Body of pancreas (tissue), 4 donors: Measurements from ENCODE around the gene RHOBTB3. TPM values are rescaled to one million over a fixed set of nuclear protein-coding genes. Genes with fewer than 3 reads are reported as not detected.

Experiments used
- ATAC-seq: fragments of 150-250 bp; one replicate; pipeline ENCODE4 v1.9.1; 2016
- DNase-seq, 4 donors: peaks; one replicate each; pipeline ENCODE4 v3.0.0-alpha.2; 2019
- H3K27ac ChIP-seq, 4 donors: fragments of 200-600 bp; sonication (generic); 1 replicate in 3 of 4; 2 replicates in 1 of 4; pipeline versions ENCODE4 v1.5.1 to v1.6.1; 2016 to 2019; ENCODE audit warnings: mild to moderate bottlenecking in 1 of 4, mixed read lengths in 1 of 4, moderate library complexity in 1 of 4
- H3K27me3 ChIP-seq, 2 donors: fragments of 200-600 bp; sonication (generic); one replicate each; pipeline ENCODE4 v1.6.0; 2016; ENCODE audit warnings: mild to moderate bottlenecking in 1 of 2
- H3K36me3 ChIP-seq, 2 donors: fragments of 200-600 bp; sonication (generic); replicated peaks in 1 of 2; 2 replicates each; pipeline ENCODE4 v1.5.1; 2016; ENCODE audit warnings: low read depth in 2 of 2; ENCODE audit not compliant: insufficient read depth in 1 of 2
- H3K4me1 ChIP-seq: fragments of 200-600 bp; sonication (generic); one replicate; pipeline ENCODE4 v1.6.0; 2016
- H3K4me3 ChIP-seq, 2 donors: fragments of 200-600 bp; sonication (generic); 1 replicate in 1 of 2; 2 replicates in 1 of 2; pipeline ENCODE4 v1.5.1; 2016 to 2019
- H3K9me3 ChIP-seq, 3 donors: fragments of 200-600 bp; sonication (generic); 1 replicate in 2 of 3; 2 replicates in 1 of 3; pipeline ENCODE4 v1.5.1; 2016
- POLR2A ChIP-seq, 3 donors: fragments of 450-650 bp; IDR thresholded peaks; one replicate each; pipeline ENCODE4 v1.6.1; 2016; ENCODE audit warnings: antibody characterized with exemption in 3 of 3, mild to moderate bottlenecking in 2 of 3
- WGBS, 2 donors: methylation state at CpG; one replicate each; pipeline ENCODE4 v1.1.5; 2017; 5-methylcytosine and 5-hydroxymethylcytosine counted together
- intact Hi-C: fragments of 100-400 bp; cut with DNase I; formaldehyde crosslinking; loops from one replicate; pipeline ENCODE4 v1.15.1; 2023
- total RNA-seq, 2 donors: library from RNA; depleted of rRNA; stranded (reverse); fragments of >200 nt; gene quantifications; one replicate each; pipeline ENCODE4 v1.1.0, GENCODE V29; 2016
- TF ChIP-seq, protein P1 (sequence below), 7 experiments: fragments of 450-650 bp in 4 of 7; fragments of 200-600 bp in 3 of 7; sonication (generic) in 3 of 7; IDR thresholded peaks; one replicate each; pipeline ENCODE4 v1.5.1; 2016 to 2019; ENCODE audit warnings: antibody characterized with exemption in 7 of 7

RHOBTB3 gene
- total RNA-seq, 2 donors from 2014 or later: 153 to 196 TPM

DNA sequence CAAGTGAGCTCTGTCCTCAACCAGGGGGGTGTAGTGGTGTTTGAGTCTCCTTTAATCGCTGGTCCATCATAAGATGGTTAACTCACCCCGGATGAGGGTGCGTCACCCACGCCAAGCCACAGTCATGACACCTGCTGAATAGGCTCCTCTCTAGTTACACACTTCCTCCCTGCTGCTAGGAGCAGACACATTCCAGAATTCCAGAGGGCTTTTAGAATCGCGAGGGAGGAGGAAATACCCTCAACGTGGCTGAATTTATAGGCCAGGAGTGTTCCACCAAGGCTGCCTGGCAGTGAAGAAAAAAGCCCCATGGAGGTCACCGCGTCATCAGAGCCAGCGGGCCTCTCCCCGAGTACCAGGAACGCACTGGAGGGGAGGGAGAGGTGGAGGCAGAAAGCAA is 86.3 kb downstream of the RHOBTB3 start:
- Histone ChIP-seq H3K27ac (no peak overlapping the region), H3K4me3 (no peak overlapping the region), H3K36me3 (no peaks in the 10 kb centered on the region), H3K27me3 (no peaks in the 10 kb centered on the region), H3K4me1 (peaks cover 14% of the 10 kb centered on the region), H3K9me3 (no peaks in the 10 kb centered on the region)
- ATAC-seq (no peak), DNase-seq (no peak)
- no peak for TF ChIP-seq POLR2A (IDR thresholded peaks at IDR 0.05)
- TF ChIP-seq, protein P1, sequence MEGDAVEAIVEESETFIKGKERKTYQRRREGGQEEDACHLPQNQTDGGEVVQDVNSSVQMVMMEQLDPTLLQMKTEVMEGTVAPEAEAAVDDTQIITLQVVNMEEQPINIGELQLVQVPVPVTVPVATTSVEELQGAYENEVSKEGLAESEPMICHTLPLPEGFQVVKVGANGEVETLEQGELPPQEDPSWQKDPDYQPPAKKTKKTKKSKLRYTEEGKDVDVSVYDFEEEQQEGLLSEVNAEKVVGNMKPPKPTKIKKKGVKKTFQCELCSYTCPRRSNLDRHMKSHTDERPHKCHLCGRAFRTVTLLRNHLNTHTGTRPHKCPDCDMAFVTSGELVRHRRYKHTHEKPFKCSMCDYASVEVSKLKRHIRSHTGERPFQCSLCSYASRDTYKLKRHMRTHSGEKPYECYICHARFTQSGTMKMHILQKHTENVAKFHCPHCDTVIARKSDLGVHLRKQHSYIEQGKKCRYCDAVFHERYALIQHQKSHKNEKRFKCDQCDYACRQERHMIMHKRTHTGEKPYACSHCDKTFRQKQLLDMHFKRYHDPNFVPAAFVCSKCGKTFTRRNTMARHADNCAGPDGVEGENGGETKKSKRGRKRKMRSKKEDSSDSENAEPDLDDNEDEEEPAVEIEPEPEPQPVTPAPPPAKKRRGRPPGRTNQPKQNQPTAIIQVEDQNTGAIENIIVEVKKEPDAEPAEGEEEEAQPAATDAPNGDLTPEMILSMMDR (IDR thresholded peaks at IDR 0.05): no peak
- intact Hi-C loops: no loop called here
- WGBS, 2 donors: 56 to 66% methylated on average over 11 to 12 of the region's 12 CpGs

DNA sequence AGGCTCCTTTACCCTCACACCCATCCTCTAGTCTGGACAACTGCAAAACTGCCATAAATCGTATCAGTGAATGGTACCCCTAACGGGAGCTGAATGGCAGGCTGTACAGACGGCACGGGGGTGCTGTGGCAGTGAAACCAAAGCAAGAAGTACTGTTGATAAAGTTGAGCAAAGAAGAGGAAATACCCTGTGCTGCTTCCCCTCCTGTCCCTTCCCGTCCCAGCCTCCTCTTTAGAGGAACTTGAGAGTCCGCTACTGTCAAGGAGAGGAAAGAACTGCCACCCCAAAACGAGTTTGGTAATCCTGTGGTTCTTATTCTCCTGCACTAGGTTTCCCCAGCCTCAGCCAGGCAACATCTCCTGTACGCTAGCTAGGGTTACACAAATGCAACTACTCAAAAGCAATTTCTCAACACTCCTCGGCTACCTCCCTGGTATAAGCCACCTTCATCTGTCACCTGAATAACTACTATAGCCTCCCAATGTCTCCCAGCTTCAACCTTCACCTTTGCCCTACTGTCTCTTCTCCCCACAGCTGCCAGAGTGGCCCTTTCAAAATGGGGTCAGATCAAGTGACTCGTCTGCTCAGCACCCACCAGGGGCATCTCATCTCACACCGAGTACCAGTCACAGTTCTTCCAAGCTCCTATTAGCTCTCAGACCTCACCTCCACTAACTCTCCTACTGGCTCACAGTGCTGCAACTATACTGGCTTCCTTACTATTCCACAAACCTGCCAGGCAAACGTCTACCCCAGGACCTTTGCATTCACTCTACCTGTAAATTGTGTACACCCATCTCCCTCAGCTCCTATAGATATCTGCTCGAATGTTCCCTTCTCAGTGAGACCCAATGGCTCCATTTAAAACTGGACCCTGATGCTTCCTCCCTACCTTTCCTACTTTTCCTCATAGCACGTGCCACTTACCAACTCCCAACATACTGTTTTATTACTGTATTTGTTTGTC is 87.3 kb downstream of the RHOBTB3 start:
- ATAC-seq: no peak
- peak in 1 of 4 donors; percentile 51 for DNase-seq
- intact Hi-C loops: no loop called here
- TF ChIP-seq, protein P1 (IDR thresholded peaks at IDR 0.05): no peak
- TF ChIP-seq POLR2A (IDR thresholded peaks at IDR 0.05): peak in 1 of 3 donors; percentile 16
- H3K36me3 ChIP-seq: no peaks in the 10 kb centered on the region
- 67 to 79% methylated on average over 14 of the region's 14 CpGs for WGBS, 2 donors
- H3K4me1 ChIP-seq: peaks cover 23% of the 10 kb centered on the region
- no peaks in the 10 kb centered on the region for H3K27me3 ChIP-seq
- H3K4me3 ChIP-seq: no peak overlapping the region
- H3K9me3 ChIP-seq: no peaks in the 10 kb centered on the region
- peak overlapping the region in 1 of 4 donors; percentile 27 for H3K27ac ChIP-seq

DNA sequence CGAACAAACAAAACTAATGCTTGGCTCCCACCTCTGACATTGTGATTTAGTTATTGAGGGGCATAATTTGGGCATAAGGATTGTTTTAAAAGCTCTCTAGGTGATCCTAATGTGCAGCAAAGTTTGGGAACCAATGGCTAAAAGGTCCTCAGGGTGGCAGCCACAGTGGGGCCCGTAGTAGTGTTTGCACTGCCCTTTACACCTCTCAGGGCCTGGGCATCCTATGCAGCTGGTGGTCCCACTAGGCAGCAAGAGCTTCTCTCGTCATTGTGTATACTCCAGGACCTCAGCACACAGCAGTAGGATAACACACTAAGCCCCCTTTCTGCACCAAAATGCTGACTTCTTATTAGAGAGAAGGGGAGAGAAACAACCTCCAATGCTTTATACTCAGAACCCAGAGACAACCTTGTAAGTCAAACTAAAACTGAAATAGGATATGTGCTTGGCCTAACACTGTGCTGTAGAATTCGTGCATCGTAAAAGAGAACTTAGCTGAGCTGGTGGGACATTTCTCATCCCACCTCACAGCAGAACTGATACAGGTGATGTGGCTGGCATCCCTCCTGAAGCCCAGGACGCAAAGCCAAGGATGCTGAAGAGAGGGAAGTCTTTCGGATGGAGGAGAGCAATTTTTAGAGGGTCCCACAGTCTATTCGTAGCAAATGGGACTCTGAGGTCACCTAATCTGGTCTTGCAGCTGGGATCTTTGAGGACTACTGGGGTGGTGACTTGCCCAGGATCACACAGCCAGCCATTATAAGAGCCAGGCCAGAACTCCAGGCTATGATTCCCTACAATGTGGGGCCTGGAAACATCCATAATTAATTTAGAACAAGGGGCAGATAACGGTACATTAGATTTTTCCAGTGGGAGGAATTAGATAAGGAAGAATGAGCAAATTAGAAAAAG is 90.2 kb downstream of the RHOBTB3 start:
- intact Hi-C loops: no loop called here
- Histone ChIP-seq H3K4me3 (peak overlapping the region in 1 of 2 donors; percentile 60), H3K36me3 (no peaks in the 10 kb centered on the region), H3K4me1 (peaks cover 27% of the 10 kb centered on the region), H3K27ac (peak overlapping the region in 3 of 4 donors; percentile 71 to 84 (median 75)), H3K9me3 (no peaks in the 10 kb centered on the region), H3K27me3 (no peaks in the 10 kb centered on the region)
- DNase-seq (no peak), ATAC-seq (no peak)
- no peak for TF ChIP-seq POLR2A (IDR thresholded peaks at IDR 0.05)
- TF ChIP-seq, protein P1 (IDR thresholded peaks at IDR 0.05): no peak
- WGBS, 2 donors: 65 to 66% methylated on average over 9 of the region's 9 CpGs

DNA sequence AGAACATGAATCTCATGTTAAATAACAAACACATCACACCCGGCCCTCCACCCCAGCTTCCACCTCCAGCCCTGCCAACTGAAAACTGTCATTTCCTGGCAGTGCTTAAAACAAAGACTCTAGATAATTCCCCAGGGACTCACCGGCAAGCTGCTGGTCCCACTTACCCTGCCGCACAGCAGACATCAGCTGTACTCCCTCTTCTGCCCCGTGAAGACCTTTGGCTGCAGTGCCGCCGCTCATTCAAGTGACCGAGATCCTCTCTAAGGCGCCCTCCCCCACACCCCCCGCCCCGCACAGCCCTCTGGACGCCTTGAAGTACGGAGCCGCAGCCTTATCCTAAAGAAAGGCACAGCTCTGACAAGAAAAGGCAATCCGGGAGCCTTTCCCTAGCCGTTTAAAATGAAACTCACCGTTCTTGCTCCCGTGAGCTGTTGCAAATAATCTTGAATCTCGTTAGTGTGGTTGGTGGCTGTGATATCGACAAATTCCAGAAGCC is 91.0 kb downstream of the RHOBTB3 start:
- ATAC-seq (peak; percentile 57), DNase-seq (peak; percentile 30 to 66 (median 46))
- intact Hi-C loops: no loop called here

More for the DNA sequence above, 91.0 kb downstream of the RHOBTB3 start:
- no peaks in the 10 kb centered on the region for H3K36me3 ChIP-seq
- 0% methylated on average over 18 to 19 of the region's 19 CpGs for WGBS, 2 donors
- TF ChIP-seq POLR2A (IDR thresholded peaks at IDR 0.05): no peak
- TF ChIP-seq, protein P1 (IDR thresholded peaks at IDR 0.05): no peak
- peaks cover 27% of the 10 kb centered on the region for H3K4me1 ChIP-seq
- peak overlapping the region; percentile 45 to 60 for H3K4me3 ChIP-seq
- H3K27ac ChIP-seq: peak overlapping the region; percentile 61 to 84 (median 73)
- H3K27me3 ChIP-seq: no peaks in the 10 kb centered on the region
- no peaks in the 10 kb centered on the region for H3K9me3 ChIP-seq
